NOMO-1 treated with DMSO at 0.1 percent for 48 hours (cell line): Measurements from ENCODE around the gene DDIAS.
"Not testable (repeated sequence)": the region's sequence is repeated elsewhere in the genome, so short reads cannot be mapped to it uniquely, and the experiment has no call there.

ENCODE experiments used
- DNase-seq: peaks from one replicate; lab custom pipeline; 2025; ENCODE audit not compliant: unreplicated experiment; lab: John Stamatoyannopoulos, UW

The DDIAS gene

DNA sequence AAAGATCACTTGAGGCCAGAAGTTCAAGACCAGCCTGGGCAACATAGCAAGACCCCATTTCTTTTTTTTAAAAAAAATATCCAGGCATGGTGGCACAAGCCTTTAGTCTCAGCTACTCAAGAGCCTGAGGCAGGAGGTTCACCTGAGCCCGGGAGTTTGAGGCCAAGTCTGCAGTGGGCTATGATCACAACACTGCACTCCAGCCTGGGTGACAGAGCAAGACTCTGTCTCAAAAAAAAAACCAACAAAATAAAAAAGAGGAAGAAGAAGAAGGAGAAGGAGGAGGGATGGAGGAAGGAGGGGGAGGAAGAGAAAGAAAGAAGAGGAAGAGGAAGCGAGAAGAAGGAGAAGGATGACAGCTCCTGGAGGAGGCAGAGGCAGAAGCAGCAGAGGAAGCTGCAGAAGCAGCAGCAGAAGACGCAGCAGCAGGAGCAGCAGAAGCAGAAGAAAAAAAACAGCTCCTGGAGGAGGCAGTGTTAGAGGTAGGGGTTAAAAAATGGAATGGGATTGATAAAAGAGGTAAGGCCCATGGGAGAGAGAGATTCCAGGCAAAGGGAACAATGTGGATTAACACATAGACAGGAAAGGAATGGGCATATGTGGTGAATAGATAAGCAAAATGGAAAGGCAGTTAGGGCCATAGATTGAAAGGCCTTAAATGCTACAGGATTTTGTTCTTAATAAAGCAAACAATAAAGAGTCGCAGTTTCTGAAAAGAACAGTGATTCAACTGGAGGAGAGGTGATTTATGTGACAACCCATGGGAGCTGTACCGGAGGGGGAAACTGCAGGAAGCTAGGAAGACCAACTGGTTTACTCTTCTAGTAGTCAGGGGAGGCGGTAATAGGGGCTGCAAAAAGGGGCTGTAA lies 12.2 kb upstream of the DDIAS start:
- DNase-seq, result peak; percentile 95

DNA sequence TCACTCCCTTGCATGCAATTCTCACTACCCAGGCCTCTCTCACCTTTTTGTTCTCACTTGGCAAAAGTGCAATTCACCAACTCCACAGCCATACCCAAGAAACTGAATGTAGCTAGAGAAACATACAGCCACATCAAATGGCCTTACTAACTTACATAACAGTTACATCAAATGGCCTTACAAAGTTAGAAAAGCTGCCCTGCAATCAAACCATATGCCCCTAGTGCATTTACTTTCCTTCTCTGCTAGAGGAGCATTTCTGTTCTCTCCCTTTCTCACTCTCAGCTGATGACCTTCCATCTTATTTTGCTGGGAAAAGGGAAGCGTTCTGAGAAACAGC lies 11.6 kb upstream of the DDIAS start:
- DNase-seq, result no peak

DNA sequence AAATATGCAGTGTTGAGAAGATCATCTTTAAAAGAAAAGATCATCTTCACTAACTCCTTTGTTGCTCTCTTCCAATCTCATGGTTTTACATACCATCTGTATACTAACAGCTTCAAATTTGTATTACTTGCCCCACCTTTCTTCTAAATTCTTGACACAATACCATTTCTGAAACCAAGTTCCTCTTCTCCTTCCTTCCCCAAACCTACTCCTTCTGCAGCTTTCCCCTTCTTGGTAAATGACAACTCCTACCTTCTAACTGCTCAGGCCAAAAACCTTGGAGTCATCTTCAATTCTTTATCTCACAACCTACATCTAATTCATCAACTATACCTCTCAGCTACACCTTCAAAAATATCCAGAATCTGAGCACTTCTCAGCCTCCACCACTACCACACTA lies 10.6 kb upstream of the DDIAS start:
- peak; percentile 54 for DNase-seq

DNA sequence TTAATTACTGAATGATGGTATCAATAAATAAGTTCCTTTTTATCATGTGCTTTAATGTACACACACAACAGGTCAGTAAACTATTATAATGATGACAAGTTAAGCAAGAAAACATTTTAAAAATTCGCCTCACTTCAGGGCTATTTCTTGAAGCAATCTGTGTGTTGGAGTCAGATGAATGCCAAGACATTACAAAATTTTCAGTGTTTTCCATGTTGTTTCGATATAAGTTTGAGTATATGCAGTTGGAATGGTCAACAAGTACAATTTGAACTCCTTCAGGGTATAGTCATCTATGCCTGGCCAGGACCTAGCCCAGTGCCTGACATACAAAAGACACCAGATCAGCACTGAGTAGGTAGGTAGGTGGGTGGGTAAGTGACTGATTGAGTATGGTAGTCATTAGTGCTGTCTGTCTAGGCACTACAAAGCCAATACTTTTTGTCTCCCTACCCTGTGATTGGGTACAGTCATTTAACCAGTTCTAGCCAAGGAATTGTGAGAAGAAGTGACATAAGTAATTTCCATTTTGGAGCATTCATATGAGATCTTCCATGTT lies 8.8 kb upstream of the DDIAS start:
- no peak for DNase-seq

DNA sequence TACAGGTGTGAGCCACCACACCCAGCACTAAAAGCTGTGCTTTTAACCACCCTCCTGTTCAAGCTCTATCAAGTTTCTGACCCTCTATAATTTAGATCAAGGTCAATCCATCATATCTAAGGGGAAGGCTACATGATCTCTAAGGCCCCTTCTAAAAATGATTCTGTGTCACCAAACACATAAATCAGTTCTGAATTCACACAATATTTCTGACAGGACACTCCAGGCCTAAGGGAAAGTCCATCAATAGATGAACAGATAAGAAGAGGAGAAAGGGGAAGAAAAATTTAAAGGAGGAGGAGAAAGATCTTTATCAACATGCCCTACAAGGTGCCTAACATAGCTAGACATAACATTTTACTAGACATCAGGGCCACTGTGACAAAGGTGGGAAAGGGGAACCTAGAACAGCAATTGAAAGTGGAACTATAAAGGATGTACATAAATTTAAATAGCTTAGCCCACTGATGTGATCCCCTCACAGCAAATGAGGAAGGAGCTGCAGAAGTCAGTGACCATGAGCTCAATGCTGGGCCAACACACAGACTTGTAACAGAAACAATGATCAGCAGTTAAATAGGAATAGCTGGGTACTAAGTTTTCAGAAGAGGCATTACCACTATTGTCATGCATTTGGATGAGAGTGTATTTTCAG lies 6.0 kb upstream of the DDIAS start:
- DNase-seq, result peak; percentile 86

DNA sequence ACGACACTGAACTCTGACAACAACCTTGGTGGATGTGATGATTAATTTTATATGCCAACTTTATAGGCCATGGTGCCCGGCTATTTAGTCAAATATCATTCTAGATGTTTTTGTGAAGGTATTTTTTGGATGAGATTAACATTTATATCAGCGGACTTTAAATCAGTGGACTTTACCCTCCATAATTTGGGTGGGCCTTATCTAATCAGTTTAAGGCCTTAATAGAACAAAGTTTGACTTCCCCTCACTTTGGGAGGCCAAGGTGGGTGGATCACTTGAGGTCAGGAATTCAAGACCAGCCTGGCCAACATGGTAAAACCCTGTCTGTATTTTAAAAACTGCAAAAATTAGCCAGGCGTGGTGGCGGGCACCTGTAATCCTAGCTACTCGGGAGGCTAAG lies 5.4 kb upstream of the DDIAS start:
- DNase-seq, result no peak

DNA sequence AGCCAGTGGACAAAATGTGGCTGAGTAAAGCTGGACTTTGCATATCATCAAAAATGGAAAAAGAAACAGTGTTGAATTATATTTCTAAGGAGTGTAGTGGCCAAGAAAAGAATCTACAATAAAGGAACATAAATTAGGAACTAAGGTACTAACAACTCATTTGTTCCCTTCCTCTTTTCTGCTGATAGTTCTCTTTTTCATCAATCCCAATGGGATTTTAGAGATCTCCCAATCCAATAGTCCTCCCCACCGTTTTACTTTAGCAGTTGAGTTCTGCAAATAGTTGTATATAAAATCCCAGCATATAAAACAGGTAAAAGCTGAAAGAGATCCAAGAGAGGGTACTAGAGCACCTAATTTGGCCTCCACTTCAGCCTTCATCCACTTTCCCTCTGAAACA lies 3.3 kb upstream of the DDIAS start:
- DNase-seq, result peak; percentile 18

DNA sequence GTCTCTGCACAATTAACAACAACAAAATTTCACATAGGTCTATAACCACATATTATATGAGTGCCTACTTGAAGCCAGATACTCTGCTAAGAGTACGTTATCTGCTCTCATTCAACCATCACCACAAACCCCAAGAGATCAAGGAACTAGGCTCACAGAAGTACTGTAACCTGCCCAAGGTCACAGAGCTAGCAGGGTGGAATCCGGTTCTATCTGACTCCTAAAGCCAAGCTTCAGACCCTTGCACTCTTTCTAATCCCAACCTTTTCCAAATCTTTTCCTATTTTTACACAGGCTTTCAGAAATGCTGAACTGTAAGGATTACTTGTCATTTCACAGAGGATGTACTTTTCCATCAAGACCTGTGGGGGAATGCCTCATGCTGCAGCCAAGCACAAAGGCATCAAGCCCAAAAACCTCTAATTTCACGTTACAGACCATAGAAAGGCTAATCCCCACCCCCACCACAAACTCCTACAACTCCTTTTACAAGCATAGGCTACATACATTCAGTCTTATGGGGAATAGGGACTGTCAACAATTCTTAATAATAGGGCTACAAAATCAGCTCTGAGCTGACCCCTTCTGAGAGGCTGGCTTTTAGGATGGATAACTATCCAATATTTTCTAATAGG lies 2.2 kb upstream of the DDIAS start:
- DNase-seq, result no peak

DNA sequence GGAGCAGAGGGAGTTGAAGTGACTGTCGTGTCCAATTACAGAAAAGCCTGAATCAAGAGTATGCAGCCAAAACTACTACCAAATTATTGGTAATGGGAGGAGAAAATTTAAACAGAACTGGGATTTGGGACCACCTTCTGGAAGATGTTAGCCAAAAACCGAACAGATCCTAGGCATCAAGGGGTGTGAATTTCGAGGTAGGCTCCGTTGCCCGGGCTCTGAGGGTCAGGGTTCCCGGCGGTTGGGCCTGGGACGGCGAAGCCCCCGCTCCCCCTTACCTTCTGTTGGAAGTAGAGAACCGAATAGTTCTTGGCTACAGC lies 1.6 kb upstream of the DDIAS start:
- DNase-seq, result no peak

DNA sequence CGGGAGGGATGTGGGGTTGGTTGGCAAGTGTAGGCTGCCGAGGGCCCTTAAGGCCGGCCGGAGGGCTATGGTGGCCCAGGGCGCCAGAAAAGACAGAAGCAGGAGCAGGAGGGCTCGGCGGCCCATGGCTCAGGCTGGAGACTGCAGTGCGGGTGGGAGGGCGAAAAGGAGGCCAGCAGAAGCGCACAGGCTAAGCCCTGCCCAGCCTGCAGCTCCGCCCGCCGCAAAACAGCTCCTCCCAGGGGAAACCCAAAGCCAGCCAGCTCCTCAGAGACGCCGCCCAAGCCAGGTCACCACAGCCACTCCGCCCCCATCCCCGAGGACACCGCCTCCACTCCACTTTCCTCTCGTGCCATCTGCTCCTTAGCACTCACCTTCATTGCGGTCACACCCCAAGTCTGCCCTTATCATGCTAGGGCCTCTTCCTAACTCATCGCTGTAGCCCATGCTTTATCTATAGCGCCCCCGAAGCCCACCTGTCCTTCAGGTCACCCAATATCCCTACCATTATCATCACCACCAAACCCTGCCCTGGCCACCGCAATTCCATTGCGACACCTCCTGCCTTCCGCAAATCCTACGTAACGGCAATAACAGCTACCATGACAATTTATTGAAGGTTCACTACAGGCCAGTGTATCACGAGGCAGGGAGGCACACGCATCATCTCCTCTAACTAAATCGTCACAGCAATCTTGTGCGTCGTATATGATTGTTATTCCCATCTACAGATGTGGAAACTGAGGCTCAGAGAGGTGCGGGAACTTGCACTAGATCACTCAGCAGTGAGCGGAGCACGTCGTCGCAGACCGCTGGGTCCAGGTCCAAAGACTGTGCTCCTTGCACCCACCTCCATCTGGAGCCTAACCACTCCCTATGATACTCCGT lies 1.0 kb upstream of the DDIAS start, which contains the start of gene PRCP:
Gene PRCP (minus strand): TSS at position 154 of the 888 bp plus-strand sequence. CDS start 28 bp downstream, at position 126.
- peak; percentile 96 for DNase-seq

DNA sequence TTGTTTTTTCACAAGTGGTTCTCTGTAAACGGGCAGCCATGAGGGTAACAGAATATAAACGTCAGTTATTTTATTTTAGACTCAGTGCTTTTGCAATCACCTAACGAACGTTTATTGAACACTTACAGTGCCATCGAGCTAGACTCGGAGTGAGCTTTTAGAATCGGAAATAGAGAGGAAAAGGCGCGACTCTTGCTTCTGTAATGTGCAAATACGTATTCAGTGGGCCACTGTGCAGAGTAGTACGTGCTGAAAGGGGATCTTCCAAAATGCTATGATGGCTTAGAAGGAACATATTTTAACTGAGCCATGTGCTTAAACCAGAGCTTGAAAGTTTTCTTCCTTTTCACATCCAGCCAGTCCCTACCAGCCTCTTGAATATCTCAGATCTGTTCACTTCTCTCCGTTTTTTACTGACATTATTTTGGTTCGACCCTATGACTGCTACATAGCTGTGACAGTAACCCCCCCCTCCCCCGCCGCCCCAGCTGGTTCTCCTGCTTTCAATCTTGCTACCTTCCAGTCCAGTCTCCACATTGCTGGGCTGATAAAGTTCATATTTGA lies 468 bp downstream of the DDIAS start:
- DNase-seq, result peak; percentile 38

DNA sequence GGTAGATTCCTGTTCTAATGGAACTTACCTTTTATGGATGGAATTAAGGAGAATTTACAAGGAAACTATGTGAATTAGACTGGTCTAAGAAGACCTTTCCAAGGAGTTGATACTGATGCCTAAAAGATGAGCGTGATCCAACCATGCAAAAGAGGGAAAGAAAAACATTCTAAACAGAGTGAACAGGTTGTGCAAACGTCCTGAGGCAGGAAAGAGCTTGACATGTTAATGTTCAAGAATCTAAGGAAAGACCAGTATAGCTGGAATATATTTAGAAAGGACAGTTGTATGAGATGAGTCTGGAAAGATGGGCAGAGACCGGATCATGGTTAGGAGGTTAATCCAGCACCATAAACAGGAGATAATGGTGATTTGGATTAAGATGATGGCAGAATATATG lies 1.3 kb downstream of the DDIAS start:
- DNase-seq, result no peak

DNA sequence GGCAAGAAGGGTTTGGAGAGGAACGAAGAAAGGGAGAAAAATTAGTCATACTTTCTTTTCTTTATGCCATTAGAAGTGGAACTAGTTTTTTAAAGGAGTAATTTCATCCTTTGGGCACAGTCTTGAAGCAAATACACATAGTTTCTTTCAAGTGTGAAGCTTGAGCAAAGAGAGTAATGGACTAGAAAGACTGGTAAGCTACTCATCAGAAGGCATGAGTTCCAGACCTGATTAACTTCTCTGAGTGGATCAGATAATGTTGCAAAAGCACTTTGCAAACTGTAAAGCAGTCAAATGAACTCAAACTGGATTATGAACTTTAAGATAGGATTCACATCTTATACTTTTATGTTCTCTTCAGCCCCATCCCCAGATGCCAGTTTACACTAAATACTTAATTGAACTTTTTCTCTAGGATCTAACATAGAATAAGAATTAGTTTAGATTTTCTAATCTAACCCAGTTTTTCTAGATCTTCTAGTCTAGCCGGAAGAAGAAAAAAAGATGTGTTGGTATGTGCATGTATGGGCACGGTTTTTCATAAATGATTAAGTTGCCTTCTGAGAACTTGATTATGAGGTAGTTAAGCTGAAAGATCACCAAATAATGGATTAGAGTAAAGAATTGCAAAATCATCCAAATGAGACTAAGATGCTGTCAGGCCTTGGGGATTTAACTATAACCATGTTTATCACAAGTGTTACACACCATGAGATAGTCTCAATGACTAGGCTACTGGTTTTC lies 2.5 kb downstream of the DDIAS start:
- DNase-seq, result no peak

DNA sequence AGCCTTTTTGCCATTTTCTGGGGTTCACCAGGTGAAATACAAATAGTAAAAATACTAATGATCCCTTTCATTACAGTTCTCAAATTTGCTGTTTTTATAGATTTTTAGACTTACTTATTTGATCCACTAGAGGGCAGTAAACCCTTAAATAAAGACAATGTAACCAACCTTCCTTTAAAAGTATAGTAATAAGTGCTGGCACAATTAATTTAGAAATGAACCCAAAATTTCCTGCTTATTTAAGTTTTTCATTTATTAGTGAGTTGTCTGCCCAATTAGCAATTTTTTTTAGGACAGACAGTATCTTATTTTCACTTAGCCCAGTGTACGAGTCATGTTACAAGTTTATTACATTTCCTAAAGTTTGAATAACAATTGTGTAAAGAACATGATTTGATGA lies 4.7 kb downstream of the DDIAS start:
- peak; percentile 71 for DNase-seq

DNA sequence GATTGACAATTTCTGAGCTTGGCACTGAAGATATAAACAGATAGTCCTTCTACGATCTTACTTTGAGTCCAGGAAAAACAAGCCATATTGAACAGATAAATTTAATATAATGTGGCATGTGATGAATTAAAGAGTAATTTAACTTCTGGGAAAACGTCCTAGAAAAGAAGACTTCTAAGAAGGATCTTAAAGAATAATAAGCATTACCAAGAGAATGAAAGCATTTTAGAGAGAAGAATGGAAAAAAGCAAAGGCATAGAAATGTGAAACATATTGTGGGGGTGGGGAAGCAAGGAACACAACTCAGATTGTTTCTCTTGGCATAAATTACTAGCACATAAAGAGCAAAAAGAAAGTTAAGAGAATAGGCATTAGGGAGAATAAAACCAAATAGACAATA lies 5.4 kb downstream of the DDIAS start:
- no peak for DNase-seq

DNA sequence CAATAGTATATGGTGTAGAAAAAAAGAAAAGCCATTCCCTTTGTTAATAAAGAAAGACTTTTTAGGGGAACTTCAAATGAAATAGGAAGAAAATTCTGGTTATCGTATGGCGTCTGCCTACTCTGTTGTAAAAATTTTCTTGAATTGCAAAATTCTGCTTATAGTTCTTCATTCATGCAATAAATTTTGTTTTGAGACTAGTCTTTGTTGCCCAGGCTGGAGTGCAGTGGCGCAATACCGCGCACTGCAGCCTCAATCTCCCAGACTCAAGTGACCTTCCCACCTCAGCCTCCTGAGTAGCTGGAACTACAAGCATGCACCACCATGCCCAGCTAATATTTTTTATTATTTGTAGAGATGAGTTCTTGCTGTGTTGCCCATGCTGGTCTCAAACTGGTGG lies 5.8 kb downstream of the DDIAS start:
- DNase-seq, result peak; percentile 62

DNA sequence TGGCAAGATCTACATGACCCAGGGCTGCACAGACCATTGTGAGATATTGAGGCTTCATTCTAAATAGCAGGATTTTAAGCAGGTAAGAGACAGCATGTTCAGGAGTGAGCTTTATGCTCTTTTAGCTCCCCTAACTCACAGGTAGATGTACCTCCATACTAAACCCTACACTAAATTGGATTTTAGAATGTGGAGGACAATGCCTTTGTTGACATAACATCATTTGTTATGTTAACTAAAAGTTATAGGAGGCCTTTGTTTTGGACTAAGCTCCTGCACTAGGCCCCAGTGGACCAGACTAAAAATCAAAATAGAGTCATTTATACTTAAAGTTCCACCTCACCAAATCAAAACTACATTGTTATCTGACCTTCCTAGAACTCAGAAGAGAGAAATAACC lies 6.8 kb downstream of the DDIAS start:
- DNase-seq, result no peak

DNA sequence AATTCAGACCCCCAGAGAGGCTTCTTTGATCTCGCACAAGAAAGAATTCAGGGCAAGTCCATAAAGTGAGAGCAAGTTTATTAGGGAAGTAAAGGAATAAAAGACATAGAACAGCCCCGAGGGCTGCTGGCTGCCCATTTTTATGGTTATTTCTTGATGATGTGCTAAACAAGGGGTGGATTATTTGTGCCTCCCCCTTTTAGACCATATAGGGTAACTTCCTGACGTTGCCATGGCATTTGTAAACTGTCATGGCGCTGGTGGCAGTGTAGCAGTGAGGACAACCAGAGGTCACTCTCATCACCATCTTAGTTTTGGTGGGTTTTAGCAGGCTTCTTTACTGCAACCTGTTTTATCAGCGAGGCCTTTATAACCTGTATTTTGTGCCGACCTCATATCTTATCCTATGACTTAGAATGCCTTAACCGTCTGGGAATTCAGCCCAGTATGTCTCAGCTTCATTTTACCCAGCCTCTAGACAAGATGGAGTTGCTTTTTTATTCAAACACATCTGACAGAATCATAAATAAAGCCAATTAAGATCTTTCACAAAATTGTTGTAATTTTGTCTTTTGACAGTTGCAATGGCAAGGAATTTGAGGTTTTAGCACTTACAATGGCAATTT lies 7.6 kb downstream of the DDIAS start:
- DNase-seq, result no peak

DNA sequence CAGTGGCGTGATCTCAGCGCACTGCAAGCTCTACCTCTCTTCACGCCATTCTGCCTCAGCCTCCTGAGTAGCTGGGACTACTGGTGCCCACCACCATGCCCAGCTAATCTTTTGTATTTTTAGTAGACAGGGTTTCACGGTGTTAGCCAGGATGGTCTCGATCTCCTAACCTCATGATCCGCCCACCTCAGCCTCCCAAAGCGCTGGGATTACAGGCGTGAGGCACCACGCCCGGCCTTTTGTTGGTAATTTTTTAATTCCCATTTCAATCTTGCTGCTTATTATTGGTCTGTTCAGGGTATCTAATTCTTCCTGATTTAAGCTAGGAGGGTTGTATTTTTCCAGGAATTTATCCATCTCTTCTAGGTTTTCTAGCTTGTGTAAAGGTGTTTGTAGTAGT lies 18.2 kb downstream of the DDIAS start:
- not testable (repeated sequence) for DNase-seq
